Kidney epithelial cell (primary cell): Measurements from ENCODE around the gene CKAP5. TPM values are rescaled to one million over a fixed set of nuclear protein-coding genes. Genes with fewer than 3 reads are reported as not detected.
"Not testable (repeated sequence)": the region's sequence is repeated elsewhere in the genome, so short reads cannot be mapped to it uniquely, and the experiment has no call there.

Experiments
- DNase-seq: peaks from one replicate; pipeline ENCODE4 v3.0.0-alpha.2; 2010; ENCODE audit warnings: low read depth
- H3K27me3 ChIP-seq: 2 replicates; pipeline ENCODE4 v1.6.0; 2011; ENCODE audit warnings: low read length; ENCODE audit not compliant: control insufficient read depth, insufficient read depth
- H3K36me3 ChIP-seq: 2 replicates; pipeline ENCODE4 v1.5.1; 2011; ENCODE audit warnings: low read length; ENCODE audit not compliant: control insufficient read depth, insufficient read depth
- H3K4me3 ChIP-seq: 2 replicates; pipeline ENCODE4 v1.5.1; 2011; ENCODE audit warnings: low read depth, mild to moderate bottlenecking, control low read depth, low read length
- CTCF ChIP-seq: IDR thresholded peaks from 2 replicates; pipeline ENCODE4 v1.5.1; 2011; ENCODE audit warnings: mild to moderate bottlenecking, moderate library complexity, low read length, control low read depth, inconsistent platforms; ENCODE audit not compliant: insufficient read depth, poor library complexity, severe bottlenecking
- total RNA-seq: library from RNA; depleted of rRNA; stranded (reverse); fragments of >200 nt; gene quantifications from 2 replicates; pipeline ENCODE4 v1.2.3, GENCODE V29; 2015

CKAP5 gene
- total RNA-seq, 1 donor from 2014 or later, result 44.6 TPM

- H3K27me3 ChIP-seq, result no peaks in the 10 kb centered on the region
- H3K36me3 ChIP-seq, result peaks cover 2% of the 10 kb centered on the region
- TF ChIP-seq CTCF, result no peak
- H3K4me3 ChIP-seq, result no peak overlapping the region
- no peak for DNase-seq
Measured at GRCh38 chr11:46800177-46800576, 45.9 kb downstream of the CKAP5 start.

GRCh38 chr11:46799725-46800124 lies 46.4 kb downstream of the CKAP5 start:
- H3K36me3 ChIP-seq, H3K4me3 ChIP-seq, H3K27me3 ChIP-seq, DNase-seq: not testable (repeated sequence)

- TF ChIP-seq CTCF, result no peak
- Histone ChIP-seq H3K4me3 (no peak overlapping the region), H3K27me3 (no peaks in the 10 kb centered on the region), H3K36me3 (no peaks in the 10 kb centered on the region)
- no peak for DNase-seq
Measured at GRCh38 chr11:46778416-46778815, 67.7 kb downstream of the CKAP5 start.

GRCh38 chr11:46776878-46777277 lies 69.2 kb downstream of the CKAP5 start:
- no peaks in the 10 kb centered on the region for H3K27me3 ChIP-seq
- no peak for DNase-seq
- H3K4me3 ChIP-seq, result no peak overlapping the region
- H3K36me3 ChIP-seq, result no peaks in the 10 kb centered on the region
- no peak for TF ChIP-seq CTCF

- Histone ChIP-seq H3K4me3 (no peak overlapping the region), H3K36me3 (no peaks in the 10 kb centered on the region), H3K27me3 (no peaks in the 10 kb centered on the region)
- no peak for TF ChIP-seq CTCF
- no peak for DNase-seq
Measured at GRCh38 chr11:46769636-46770221, 76.4 kb downstream of the CKAP5 start.

- H3K27me3 ChIP-seq, result no peaks in the 10 kb centered on the region
- no peak for TF ChIP-seq CTCF
- DNase-seq, result no peak
- H3K4me3 ChIP-seq, result no peak overlapping the region
- no peaks in the 10 kb centered on the region for H3K36me3 ChIP-seq
Measured at GRCh38 chr11:46766656-46767055, 79.4 kb downstream of the CKAP5 start.
